GM23248 (cell line): ENCODE data around the gene MYMX. TPM values are rescaled to one million over a fixed set of nuclear protein-coding genes. Genes with fewer than 3 reads are reported as not detected.

Source experiments
- DNase-seq: peaks from one replicate; pipeline ENCODE4 v3.0.0-alpha.2; 2015
- H2AFZ ChIP-seq: fragments of 200-600 bp; sonication (generic); 2 replicates; pipeline ENCODE4 v1.6.1; 2016; ENCODE audit warnings: antibody characterized with exemption
- H3F3A ChIP-seq: fragments of 200-600 bp; sonication (generic); 2 replicates; pipeline ENCODE4 v1.6.1; 2016; ENCODE audit warnings: mild to moderate bottlenecking, antibody characterized with exemption, mixed run types; ENCODE audit not compliant: insufficient read depth
- H3K27ac ChIP-seq: fragments of 200-600 bp; sonication (generic); 2 replicates; pipeline ENCODE4 v1.5.1; 2016; ENCODE audit warnings: mild to moderate bottlenecking
- H3K27me3 ChIP-seq: fragments of 200-600 bp; sonication (generic); replicated peaks from 2 replicates; pipeline ENCODE4 v1.6.1; 2016; ENCODE audit warnings: mild to moderate bottlenecking; ENCODE audit not compliant: insufficient read depth
- H3K36me3 ChIP-seq: fragments of 200-600 bp; sonication (generic); 2 replicates; pipeline ENCODE4 v1.6.1; 2016; ENCODE audit warnings: low read depth, mild to moderate bottlenecking
- H3K4me1 ChIP-seq: fragments of 200-600 bp; sonication (generic); 2 replicates; pipeline ENCODE4 v1.6.1; 2016; ENCODE audit warnings: mild to moderate bottlenecking; ENCODE audit not compliant: insufficient read depth
- H3K4me2 ChIP-seq: fragments of 200-600 bp; sonication (generic); one replicate; pipeline ENCODE4 v1.6.1; 2016; ENCODE audit warnings: mild to moderate bottlenecking; ENCODE audit not compliant: unreplicated experiment
- H3K4me3 ChIP-seq: fragments of 200-600 bp; sonication (generic); 2 replicates; pipeline ENCODE4 v1.5.1; 2016; ENCODE audit warnings: mild to moderate bottlenecking
- H3K79me2 ChIP-seq: fragments of 200-600 bp; sonication (generic); 2 replicates; pipeline ENCODE4 v1.6.1; 2016; ENCODE audit warnings: mild to moderate bottlenecking; ENCODE audit not compliant: insufficient read depth
- H3K9ac ChIP-seq: fragments of 200-600 bp; sonication (generic); 2 replicates; pipeline ENCODE4 v1.6.1; 2016; ENCODE audit warnings: mild to moderate bottlenecking
- H3K9me2 ChIP-seq: fragments of 200-600 bp; sonication (generic); 2 replicates; pipeline ENCODE4 v1.6.1; 2016; ENCODE audit warnings: mixed run types, mild to moderate bottlenecking, moderate library complexity; ENCODE audit not compliant: insufficient read depth
- H3K9me3 ChIP-seq: fragments of 200-600 bp; sonication (generic); one replicate; pipeline ENCODE4 v1.6.1; 2017; ENCODE audit warnings: low read depth
- H4K20me1 ChIP-seq: fragments of 200-600 bp; sonication (generic); 2 replicates; pipeline ENCODE4 v1.6.0; 2016; ENCODE audit not compliant: insufficient read depth
- EZH2 ChIP-seq: fragments of 200-600 bp; sonication (generic); IDR thresholded peaks from 2 replicates; pipeline ENCODE4 v1.6.1; 2018; ENCODE audit warnings: antibody characterized with exemption, mild to moderate bottlenecking; ENCODE audit not compliant: insufficient read depth, poor library complexity, severe bottlenecking
- EZH2phosphoT487 ChIP-seq: fragments of 200-600 bp; sonication (generic); IDR thresholded peaks from 2 replicates; pipeline ENCODE4 v1.6.1; 2018; ENCODE audit warnings: antibody characterized with exemption, moderate library complexity, mild to moderate bottlenecking, low read depth; ENCODE audit not compliant: insufficient read depth
- WGBS, 2 experiments: methylation state at CpG; one replicate each; pipeline ENCODE4 v1.1.6; 2015 to 2017; ENCODE audit warnings: low lambda C conversion rate in 2 of 2, low coverage in 1 of 2; ENCODE audit errors: missing lambda C conversion rate in 2 of 2; 5-methylcytosine and 5-hydroxymethylcytosine counted together
- in situ Hi-C: fragments of 300-500 bp; cut with MboI; formaldehyde crosslinking; loops from 2 replicates; pipeline ENCODE4 v1.15.0; 2020
- polyA plus RNA-seq: library from polyadenylated mRNA; unstranded; fragments of >200 nt; fragmentation: Nextera tagmentation; extraction: Ambion mirVana; gene quantifications from 2 replicates; pipeline ENCODE4 v1.2.1, GENCODE V29; 2016
- total RNA-seq: library from RNA; depleted of rRNA; stranded (reverse); fragments of >200 nt; shearing (Covaris generic); gene quantifications from 2 replicates; pipeline ENCODE4 v1.2.3, GENCODE V29; 2014

MYMX gene
- total and polyA plus RNA-seq, 2 experiments from 2014 or later = not detected

GRCh38 chr6:44171899-44172546 is 44.7 kb upstream of the MYMX start:
- 72 to 75% methylated on average over 12 of the region's 12 CpGs for WGBS, 2 experiments
- Histone ChIP-seq H3F3A (no peaks in the 10 kb centered on the region), H4K20me1 (no peaks in the 10 kb centered on the region), H2AFZ (no peak overlapping the region), H3K36me3 (no peaks in the 10 kb centered on the region), H3K27me3 (no peaks in the 10 kb centered on the region), H3K4me1 (peaks cover 2% of the 10 kb centered on the region; the same call in 1 of the 2 replicates), H3K4me2 (no peak overlapping the region), H3K9ac (no peak overlapping the region), H3K79me2 (no peaks in the 10 kb centered on the region), H3K27ac (no peak overlapping the region), H3K9me3 (no peaks in the 10 kb centered on the region), H3K9me2 (no peaks in the 10 kb centered on the region), H3K4me3 (no peak overlapping the region)
- no peak for DNase-seq
- TF ChIP-seq EZH2 = no peak
- no peak for TF ChIP-seq EZH2phosphoT487
- in situ Hi-C loops = no loop called here

DNA sequence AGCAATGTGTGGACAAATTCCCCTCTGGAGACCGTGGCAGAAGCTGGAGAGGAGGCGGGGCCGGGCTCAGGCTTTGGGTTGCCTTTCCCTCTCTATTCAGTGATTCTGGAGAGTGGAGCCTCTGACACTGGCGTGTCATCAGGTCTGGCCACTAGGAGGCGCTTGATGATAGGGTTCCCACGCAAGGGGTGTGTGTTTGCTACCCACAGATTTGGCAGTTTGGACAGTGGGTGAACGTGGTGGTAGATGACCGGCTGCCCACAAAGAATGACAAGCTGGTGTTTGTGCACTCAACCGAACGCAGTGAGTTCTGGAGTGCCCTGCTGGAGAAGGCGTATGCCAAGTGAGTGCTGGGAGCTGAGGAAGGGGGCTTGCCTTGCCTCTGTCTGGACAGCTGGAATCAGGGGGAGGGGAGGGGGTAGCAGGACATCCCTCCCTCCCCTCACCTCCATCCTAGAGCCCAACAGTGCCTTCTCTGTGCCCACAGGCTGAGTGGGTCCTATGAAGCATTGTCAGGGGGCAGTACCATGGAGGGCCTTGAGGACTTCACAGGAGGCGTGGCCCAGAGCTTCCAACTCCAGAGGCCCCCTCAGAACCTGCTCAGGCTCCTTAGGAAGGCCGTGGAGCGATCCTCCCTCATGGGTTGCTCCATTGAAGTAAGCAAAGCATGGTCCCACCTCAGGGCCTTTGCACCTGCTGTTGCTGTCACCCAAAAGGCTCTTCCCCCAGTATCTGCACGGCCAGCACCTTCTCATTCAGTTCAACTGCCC is 43.8 kb upstream of the MYMX start:
- Histone ChIP-seq H3K9ac (no peak overlapping the region), H3K4me1 (peaks cover 7% of the 10 kb centered on the region), H4K20me1 (no peaks in the 10 kb centered on the region), H3K9me3 (no peaks in the 10 kb centered on the region), H3K27me3 (no peaks in the 10 kb centered on the region), H3K9me2 (no peaks in the 10 kb centered on the region), H3K79me2 (no peaks in the 10 kb centered on the region), H3F3A (peaks cover 9% of the 10 kb centered on the region), H3K36me3 (no peaks in the 10 kb centered on the region), H3K4me3 (no peak overlapping the region), H2AFZ (0 out of 2 replicates have a peak overlapping the region, but pooled peaks have one; percentile 42), H3K4me2 (no peak overlapping the region), H3K27ac (no peak overlapping the region)
- in situ Hi-C loops = no loop called here
- 26 to 28% methylated on average over 14 to 15 of the region's 15 CpGs for WGBS, 2 experiments
- no peak for TF ChIP-seq EZH2
- TF ChIP-seq EZH2phosphoT487 = no peak
- peak; percentile 88 for DNase-seq

DNA sequence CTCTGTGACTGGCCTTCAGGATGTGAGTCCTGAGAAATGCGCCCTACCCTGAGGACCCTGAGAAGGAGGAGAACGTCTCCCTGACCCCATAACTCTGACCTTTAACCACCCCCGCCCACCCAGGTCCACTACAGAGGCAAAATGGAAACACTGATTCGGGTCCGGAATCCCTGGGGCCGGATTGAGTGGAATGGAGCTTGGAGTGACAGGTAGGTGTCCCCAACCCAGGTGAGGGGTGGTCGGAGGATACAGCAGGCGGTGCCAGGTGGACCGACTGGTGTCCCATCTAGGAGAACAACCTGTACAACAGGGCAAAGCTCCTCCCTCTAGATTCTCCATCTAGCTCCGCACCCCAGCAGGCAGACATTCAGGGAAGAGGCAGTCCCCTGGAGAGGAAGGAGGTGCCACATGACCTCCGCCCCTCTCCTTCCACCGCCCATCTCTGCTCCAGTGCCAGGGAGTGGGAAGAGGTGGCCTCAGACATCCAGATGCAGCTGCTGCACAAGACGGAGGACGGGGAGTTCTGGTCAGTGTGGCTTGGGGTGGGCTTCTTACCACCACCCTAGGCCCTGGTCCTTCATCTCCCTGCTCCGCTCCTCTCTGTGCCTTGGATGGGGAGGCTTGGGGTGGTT is 40.5 kb upstream of the MYMX start:
- in situ Hi-C loops = no loop called here
- Histone ChIP-seq H3K27me3 (no peaks in the 10 kb centered on the region), H3K9me2 (no peaks in the 10 kb centered on the region)

GRCh38 chr6:44176762-44177509 is 39.8 kb upstream of the MYMX start:
- WGBS, 2 experiments = 82 to 88% methylated on average over 17 to 24 of the region's 24 CpGs
- Histone ChIP-seq H4K20me1 (no peaks in the 10 kb centered on the region), H3K9me3 (no peaks in the 10 kb centered on the region), H3K79me2 (no peaks in the 10 kb centered on the region), H3K9ac (no peak overlapping the region), H3K27me3 (no peaks in the 10 kb centered on the region), H3K36me3 (no peaks in the 10 kb centered on the region), H3K4me2 (no peak overlapping the region), H3K27ac (no peak overlapping the region), H3F3A (peaks cover 24% of the 10 kb centered on the region), H3K4me1 (peaks cover 26% of the 10 kb centered on the region), H2AFZ (no peak overlapping the region), H3K4me3 (no peak overlapping the region), H3K9me2 (no peaks in the 10 kb centered on the region)
- in situ Hi-C loops = no loop called here
- no peak for TF ChIP-seq EZH2
- TF ChIP-seq EZH2phosphoT487 = no peak
- DNase-seq = no peak

More for the DNA sequence above, 40.5 kb upstream of the MYMX start:
- H3K36me3 ChIP-seq = no peaks in the 10 kb centered on the region
- peaks cover 24% of the 10 kb centered on the region for H3F3A ChIP-seq
- H3K79me2 ChIP-seq = no peaks in the 10 kb centered on the region
- H2AFZ ChIP-seq = no peak overlapping the region
- no peak for TF ChIP-seq EZH2
- TF ChIP-seq EZH2phosphoT487 = no peak
- no peak overlapping the region for H3K9ac ChIP-seq
- no peak overlapping the region for H3K4me2 ChIP-seq
- H4K20me1 ChIP-seq = no peaks in the 10 kb centered on the region
- H3K27ac ChIP-seq = no peak overlapping the region
- H3K4me1 ChIP-seq = peaks cover 26% of the 10 kb centered on the region
- H3K4me3 ChIP-seq = no peak overlapping the region
- DNase-seq = no peak
- H3K9me3 ChIP-seq = no peaks in the 10 kb centered on the region
- whole genome bisulfite sequencing, 2 experiments = 94 to 95% methylated on average over 14 to 15 of the region's 15 CpGs
